M059J (cell line): ENCODE data around the gene ADK. TPM values are rescaled to one million over a fixed set of nuclear protein-coding genes. Genes with fewer than 3 reads are reported as not detected.
"Not testable (repeated sequence)": the region's sequence is repeated elsewhere in the genome, so short reads cannot be mapped to it uniquely, and the experiment has no call there.

Experiments used
- DNase-seq: peaks from one replicate; pipeline ENCODE4 v3.0.0-alpha.2; 2012; ENCODE audit warnings: low read depth
- total RNA-seq: library from RNA; depleted of rRNA; stranded (reverse); fragments of >200 nt; shearing (Covaris generic); gene quantifications from 2 replicates; pipeline ENCODE4 v1.2.3, GENCODE V29; 2014

Gene ADK
- total RNA-seq, 1 experiment from 2014 or later = 72.7 TPM

- peak; percentile 64 for DNase-seq
Observed at GRCh38 chr10:74544106-74544505, 393.1 kb downstream of the ADK start.

GRCh38 chr10:74548676-74549075, 397.7 kb downstream of the ADK start:
- DNase-seq = peak; percentile 21

GRCh38 chr10:74556072-74556705, 405.2 kb downstream of the ADK start:
- DNase-seq = no peak

GRCh38 chr10:74557098-74557497, 406.1 kb downstream of the ADK start:
- DNase-seq = no peak

GRCh38 chr10:74558403-74558802, 407.4 kb downstream of the ADK start:
- no peak for DNase-seq

GRCh38 chr10:74558897-74559296, 407.9 kb downstream of the ADK start:
- DNase-seq = no peak

GRCh38 chr10:74568896-74569295, 417.9 kb downstream of the ADK start:
- not testable (repeated sequence) for DNase-seq

GRCh38 chr10:74573497-74573896, 422.5 kb downstream of the ADK start:
- DNase-seq = not testable (repeated sequence)

GRCh38 chr10:74575191-74575720, 424.2 kb downstream of the ADK start:
- DNase-seq = no peak

GRCh38 chr10:74575912-74576311, 424.9 kb downstream of the ADK start:
- DNase-seq = no peak

GRCh38 chr10:74576586-74576985, 425.6 kb downstream of the ADK start:
- no peak for DNase-seq

- DNase-seq = not testable (repeated sequence)
Observed at GRCh38 chr10:74580438-74580837, 429.4 kb downstream of the ADK start.

GRCh38 chr10:74582566-74582965, 431.5 kb downstream of the ADK start:
- DNase-seq = no peak

- peak; percentile 52 for DNase-seq
Observed at GRCh38 chr10:74585231-74586087, 434.4 kb downstream of the ADK start.

GRCh38 chr10:74586088-74586585, 435.1 kb downstream of the ADK start:
- DNase-seq = peak; percentile 62

- no peak for DNase-seq
Observed at GRCh38 chr10:74587109-74587854, 436.3 kb downstream of the ADK start.

- DNase-seq = peak; percentile 96
Observed at GRCh38 chr10:74589226-74589673, 438.2 kb downstream of the ADK start.

- DNase-seq = no peak
Observed at GRCh38 chr10:74589851-74590250, 438.8 kb downstream of the ADK start.

- peak; percentile 52 for DNase-seq
Observed at GRCh38 chr10:74593470-74593869, 442.4 kb downstream of the ADK start.

GRCh38 chr10:74596713-74597112, 445.7 kb downstream of the ADK start:
- DNase-seq = no peak

- DNase-seq = no peak
Observed at GRCh38 chr10:74598891-74599566, 448.0 kb downstream of the ADK start.
